GM18520 (cell line): ENCODE data around the gene SEMA3G.

ENCODE experiments used
- ATAC-seq: cut with Tn5 transposase; IDR thresholded peaks from one replicate; pipeline ENCODE4 v1.9.1; 2021; ENCODE audit not compliant: unreplicated experiment

SEMA3G gene

GRCh38 chr3:52444860-52445793 lies at the start of gene SEMA3G:
Gene SEMA3G (minus strand): TSS chr3:52445103. CDS start chr3:52445027, 76 bp downstream.
- no peak for ATAC-seq

DNA sequence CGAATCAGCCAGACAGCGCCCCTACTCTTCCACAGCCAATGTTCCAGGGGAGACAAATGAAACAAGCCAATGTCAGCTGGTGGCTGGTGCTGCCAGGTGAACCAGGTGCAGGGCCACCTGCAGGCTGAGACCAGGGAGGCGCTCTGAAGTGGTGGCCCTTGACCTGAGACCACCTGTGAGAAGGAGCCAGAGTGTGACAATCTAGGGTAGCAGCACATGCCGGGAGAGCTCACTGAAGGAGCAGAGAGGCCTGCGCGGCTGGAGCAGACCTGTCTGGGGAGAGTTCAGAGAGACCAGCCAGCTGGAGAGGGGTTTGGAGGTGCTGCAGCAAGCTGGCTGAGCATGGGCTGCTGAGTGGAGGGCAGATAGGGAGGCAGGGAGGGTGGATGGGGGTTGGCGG lies 49.5 kb upstream of the SEMA3G start:
- no peak for ATAC-seq

GRCh38 chr3:52493232-52494017 lies 48.5 kb upstream of the SEMA3G start:
- no peak for ATAC-seq

DNA sequence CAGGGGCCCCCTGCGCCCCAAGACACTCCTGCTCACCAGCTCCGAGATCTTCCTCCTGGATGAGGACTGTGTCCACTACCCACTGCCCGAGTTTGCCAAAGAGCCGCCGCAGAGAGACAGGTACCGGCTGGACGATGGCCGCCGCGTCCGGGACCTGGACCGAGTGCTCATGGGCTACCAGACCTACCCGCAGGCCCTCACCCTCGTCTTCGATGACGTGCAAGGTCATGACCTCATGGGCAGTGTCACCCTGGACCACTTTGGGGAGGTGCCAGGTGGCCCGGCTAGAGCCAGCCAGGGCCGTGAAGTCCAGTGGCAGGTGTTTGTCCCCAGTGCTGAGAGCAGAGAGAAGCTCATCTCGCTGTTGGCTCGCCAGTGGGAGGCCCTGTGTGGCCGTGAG lies 47.2 kb upstream of the SEMA3G start:
- ATAC-seq: no peak

DNA sequence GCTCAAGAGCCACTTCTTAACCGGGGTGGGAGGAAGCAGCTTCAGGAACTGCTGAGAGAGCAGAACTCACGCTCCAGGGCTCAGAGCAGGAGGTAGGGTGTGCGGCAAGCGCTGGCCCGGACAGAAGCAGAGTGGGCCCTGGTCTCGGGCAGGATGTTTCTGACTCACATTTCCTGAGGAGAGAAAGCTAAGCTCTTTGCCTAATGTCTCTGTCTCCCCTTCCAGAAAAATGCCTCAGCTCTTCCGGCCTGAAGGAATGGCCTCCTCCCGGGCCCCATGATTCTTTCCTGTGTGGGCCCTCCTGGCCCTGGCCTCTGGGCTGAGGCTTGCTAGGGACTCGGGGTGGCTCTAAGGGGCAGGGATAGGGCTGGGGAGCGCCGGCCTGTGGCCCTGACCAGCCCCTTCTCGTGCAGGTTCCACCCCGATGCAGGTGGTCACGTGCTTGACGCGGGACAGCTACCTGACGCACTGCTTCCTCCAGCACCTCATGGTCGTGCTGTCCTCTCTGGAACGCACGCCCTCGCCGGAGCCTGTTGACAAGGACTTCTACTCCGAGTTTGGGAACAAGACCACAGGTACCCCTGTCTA lies 46.1 kb upstream of the SEMA3G start:
- no peak for ATAC-seq

DNA sequence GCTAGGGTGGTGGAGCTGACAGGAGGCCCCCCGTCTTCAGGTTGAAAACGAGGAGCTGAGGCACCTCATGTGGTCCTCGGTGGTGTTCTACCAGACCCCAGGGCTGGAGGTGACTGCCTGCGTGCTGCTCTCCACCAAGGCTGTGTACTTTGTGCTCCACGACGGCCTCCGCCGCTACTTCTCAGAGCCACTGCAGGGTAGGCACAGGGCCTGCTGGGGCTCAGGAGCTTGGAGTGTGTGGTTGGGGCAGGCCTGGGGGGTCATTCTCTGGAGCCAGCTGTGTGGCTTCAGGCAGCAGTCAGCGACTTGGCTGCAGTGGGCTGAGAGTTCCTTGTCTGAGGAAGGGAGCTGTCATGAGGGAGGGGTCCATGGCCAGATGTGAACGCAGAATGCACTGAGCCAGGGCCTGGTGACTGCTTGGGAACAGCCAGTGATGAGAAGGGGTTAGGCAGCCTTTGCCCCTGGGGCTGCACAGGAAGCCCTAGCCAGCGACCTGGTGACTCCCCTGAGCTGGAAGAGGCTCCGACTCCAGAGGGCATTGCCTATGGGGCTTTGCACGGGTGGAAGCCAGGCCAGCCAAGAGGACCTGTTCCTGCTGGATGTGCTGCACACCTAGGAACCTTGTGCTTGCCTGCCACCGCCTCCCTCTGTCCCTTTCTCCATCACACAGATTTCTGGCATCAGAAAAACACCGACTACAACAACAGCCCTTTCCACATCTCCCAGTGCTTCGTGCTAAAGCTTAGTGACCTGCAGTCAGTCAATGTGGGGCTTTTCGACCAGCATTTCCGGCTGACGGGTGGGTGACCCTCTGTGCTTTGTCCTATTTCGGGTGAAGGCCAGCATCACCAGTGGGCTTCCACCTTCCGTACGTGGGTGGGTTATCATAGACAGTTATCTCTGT lies 45.4 kb upstream of the SEMA3G start:
- ATAC-seq: no peak

GRCh38 chr3:52489453-52489852 lies 44.5 kb upstream of the SEMA3G start:
- ATAC-seq: no peak

DNA sequence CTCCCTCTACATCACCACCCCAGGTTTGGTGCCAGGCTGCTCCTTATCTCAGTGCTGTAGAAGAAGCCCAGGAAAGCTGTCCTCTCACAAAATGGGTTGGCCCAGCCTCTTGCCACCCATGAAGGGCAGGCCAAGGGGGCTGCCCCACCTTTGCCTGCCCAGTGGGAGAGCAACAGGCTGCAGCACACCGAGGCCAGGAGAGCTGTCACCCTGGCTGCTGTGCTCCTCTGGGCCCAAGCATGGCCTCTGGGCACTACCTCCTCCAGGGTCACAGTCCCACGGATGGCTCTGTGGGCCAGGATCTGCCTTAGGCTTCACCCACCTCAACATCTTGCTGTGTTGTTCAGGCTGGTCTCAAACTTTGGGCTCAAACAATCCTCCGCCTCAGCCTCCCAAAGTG lies 43.8 kb upstream of the SEMA3G start:
- no peak for ATAC-seq

DNA sequence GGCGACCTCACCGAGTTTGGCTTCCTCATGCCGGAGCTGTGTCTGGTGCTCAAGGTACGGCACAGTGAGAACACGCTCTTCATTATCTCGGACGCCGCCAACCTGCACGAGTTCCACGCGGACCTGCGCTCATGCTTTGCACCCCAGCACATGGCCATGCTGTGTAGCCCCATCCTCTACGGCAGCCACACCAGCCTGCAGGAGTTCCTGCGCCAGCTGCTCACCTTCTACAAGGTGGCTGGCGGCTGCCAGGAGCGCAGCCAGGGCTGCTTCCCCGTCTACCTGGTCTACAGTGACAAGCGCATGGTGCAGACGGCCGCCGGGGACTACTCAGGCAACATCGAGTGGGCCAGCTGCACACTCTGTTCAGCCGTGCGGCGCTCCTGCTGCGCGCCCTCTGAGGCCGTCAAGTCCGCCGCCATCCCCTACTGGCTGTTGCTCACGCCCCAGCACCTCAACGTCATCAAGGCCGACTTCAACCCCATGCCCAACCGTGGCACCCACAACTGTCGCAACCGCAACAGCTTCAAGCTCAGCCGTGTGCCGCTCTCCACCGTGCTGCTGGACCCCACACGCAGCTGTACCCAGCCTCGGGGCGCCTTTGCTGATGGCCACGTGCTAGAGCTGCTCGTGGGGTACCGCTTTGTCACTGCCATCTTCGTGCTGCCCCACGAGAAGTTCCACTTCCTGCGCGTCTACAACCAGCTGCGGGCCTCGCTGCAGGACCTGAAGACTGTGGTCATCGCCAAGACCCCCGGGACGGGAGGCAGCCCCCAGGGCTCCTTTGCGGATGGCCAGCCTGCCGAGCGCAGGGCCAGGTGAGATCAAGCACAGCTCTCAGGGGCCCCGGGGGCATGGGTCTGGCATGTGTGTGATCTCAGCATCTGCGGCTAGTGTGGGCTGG lies 43.1 kb upstream of the SEMA3G start:
- no peak for ATAC-seq

DNA sequence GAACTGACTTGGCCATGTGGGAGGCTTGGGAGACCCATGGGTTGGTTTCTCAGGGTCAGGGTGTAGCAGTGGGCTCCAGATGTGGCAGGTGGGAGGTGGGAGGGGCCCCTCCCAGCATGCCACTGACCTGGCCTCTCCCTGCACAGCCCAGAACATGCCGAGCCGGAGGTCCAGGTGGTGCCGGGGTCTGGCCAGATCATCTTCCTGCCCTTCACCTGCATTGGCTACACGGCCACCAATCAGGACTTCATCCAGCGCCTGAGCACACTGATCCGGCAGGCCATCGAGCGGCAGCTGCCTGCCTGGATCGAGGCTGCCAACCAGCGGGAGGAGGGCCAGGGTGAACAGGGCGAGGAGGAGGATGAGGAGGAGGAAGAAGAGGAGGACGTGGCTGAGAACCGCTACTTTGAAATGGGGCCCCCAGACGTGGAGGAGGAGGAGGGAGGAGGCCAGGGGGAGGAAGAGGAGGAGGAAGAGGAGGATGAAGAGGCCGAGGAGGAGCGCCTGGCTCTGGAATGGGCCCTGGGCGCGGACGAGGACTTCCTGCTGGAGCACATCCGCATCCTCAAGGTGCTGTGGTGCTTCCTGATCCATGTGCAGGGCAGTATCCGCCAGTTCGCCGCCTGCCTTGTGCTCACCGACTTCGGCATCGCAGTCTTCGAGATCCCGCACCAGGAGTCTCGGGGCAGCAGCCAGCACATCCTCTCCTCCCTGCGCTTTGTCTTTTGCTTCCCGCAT lies 42.3 kb upstream of the SEMA3G start:
- no peak for ATAC-seq

DNA sequence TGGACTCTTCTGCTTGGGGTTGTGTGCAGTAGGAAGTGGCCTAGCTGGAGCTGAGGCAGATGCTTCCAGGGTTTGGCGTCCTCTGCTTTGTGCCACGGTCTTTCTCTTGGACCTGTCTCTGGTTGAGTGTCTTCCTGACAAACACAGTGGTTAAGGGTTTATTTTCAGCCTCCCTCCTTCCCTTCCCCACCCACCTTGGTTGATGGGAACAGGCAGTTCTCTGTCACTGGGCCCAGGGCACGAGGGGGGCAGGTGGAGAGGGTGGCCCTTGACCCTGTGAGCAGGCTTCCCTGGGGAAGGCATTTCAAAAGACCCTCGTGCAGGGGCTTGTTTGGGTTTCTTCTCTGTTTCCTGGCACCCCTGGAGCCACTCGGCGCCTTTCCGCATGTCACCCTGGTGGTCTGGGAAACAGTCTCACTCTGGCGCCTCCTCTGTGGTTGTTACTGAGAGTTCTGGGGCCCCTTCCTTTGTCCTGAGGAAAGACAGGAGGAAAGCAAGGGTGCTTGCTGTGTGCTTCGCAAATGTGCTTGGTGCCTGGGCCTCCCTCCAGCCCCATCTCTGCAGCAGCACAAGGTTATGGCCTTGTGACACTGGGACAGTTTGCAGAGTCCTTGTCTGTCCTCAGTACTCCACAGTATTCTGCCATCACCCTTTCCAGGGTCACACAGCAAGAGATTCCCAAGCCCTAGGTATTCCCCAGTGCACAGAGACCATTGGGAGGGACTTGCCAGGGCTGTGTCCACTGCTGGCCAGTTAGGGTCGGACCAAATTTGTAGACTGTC lies 40.0 kb upstream of the SEMA3G start:
- ATAC-seq: no peak

DNA sequence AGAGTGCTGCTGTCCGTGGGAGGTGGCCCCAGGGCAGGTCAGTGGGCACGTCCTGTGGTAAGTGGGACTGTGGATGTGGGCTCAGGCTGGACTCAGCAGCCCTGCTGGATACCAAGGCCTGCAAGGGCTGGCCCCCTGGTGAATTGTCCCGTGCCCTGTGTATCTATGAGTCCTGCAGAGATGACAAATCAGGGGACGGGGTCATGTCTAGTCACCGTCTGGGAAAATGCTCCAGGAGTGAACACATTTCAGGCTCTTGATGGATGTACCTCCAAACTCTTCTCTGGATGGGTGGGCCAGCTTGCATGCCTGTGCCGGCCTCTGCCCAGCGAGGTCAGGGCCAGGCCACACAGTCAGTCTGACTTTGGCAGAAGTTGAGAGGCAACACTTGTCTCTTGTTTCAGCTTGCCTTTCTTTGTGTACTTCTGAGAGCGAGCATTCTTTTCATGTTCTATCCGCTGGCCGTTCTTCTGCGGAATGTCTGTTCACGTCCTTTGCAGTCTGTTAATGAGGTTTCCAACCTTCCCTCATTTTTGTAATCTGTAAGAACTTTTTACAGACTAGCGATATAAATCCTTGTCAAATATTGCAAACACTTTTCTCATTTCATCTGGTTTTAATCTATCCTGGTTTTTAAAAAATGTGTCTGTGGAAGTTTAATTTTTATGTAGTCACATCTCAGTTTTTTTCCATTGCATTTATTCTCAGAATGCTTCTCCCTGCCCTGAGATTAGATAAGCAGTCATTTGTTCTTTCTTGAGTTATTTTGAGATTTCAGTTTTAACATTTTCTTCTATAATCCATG lies 38.9 kb upstream of the SEMA3G start:
- ATAC-seq: no peak

- no peak for ATAC-seq
Observed at GRCh38 chr3:52483081-52483480, 38.2 kb upstream of the SEMA3G start.

DNA sequence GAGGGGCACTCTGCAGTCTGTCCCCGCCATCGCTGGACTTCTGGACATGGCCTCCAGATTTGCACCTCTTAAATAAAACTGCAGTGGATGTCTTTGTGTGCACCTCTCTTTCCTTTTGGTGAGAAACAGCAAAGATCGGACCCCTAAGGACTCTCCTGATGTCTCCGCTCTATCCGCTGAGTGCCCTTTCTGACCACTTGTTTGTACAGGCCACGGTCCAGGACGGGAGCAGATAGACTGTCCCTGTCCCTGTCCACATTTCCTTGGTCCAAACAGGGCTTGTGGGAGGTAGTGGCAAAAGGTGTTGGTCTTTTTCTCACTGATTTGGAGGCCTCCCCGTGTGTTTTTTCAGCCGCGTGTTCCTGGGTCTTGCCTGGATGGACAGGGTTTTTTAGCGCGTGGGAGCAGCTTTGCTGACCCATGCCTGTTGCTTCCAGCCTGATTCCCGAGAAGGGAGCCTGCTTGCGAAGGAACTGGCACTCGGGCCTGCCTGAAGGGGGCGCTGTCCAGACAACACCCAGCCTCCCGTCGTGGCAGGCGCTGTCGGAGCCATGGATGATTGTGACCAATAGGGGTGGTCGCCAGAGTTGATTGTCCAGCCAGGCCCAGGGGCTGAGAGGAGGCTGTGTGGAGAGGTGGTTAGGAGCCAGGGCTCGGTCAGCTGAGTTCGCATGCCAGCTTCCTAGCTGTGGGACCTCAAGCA lies 37.1 kb upstream of the SEMA3G start:
- ATAC-seq: no peak

- no peak for ATAC-seq
Observed at GRCh38 chr3:52480768-52481715, 36.1 kb upstream of the SEMA3G start.
